HepG2 (cell line): ENCODE data around the gene NOTUM. TPM values are rescaled to one million over a fixed set of nuclear protein-coding genes. Genes with fewer than 3 reads are reported as not detected.

Experiments
- ATAC-seq: fragments of 200-7000 bp; cut with Tn5 transposase; 3 replicates; pipeline ENCODE4 v1.9.1; 2020; ENCODE audit warnings: mild to moderate bottlenecking, moderate library complexity
- BruUV-seq: library from RNA; stranded (reverse); fragments of 400-500 nt; replicated peaks from 2 replicates; lab custom pipeline; 2021; lab: Mats Ljungman, UMichigan
- CTCF ChIA-PET: fragments of 300-600 bp; formaldehyde crosslinking; extraction: SDS; loops from one replicate; lab custom pipeline; 2021; ENCODE audit warnings: low total read pairs, inconsistent platforms, low intra/inter-chr PET ratio; lab: Yijun Ruan, JAX
- POLR2A ChIA-PET: fragments of 350-600 bp; sonication (Branson Sonifier 250); formaldehyde crosslinking; loops from one replicate; lab custom pipeline; 2020; ENCODE audit warnings: antibody characterized with exemption, inconsistent platforms; lab: Yijun Ruan, JAX
- DNase-seq: peaks from one replicate; pipeline ENCODE4 v3.0.0-alpha.2; 2015; ENCODE audit warnings: low spot score
- FAIRE-seq: peaks from 3 replicates; lab custom pipeline; 2011; peaks lifted over from hg19 to GRCh38; lab: Jason Lieb, UNC
- H2AFZ ChIP-seq: one replicate; pipeline ENCODE4 v1.6.1; 2011; ENCODE audit warnings: low read length, inconsistent platforms
- H3K27ac ChIP-seq: fragments of 300-600 bp; 3 replicates; pipeline ENCODE4 v1.8.0; 2011; ENCODE audit warnings: mixed run types, mild to moderate bottlenecking, mixed read lengths, low read length, inconsistent platforms; ENCODE audit not compliant: insufficient read depth; ENCODE audit errors: extremely low read length
- H3K27me3 ChIP-seq, 2 experiments: fragments of 200-600 bp in 1 of 2; 2 replicates in 1 of 2; 3 replicates in 1 of 2; pipeline versions ENCODE4 v1.6.0 to v1.8.0; 2011; ENCODE audit warnings: low read length in 2 of 2, mild to moderate bottlenecking in 2 of 2, moderate library complexity in 2 of 2, inconsistent platforms in 1 of 2; ENCODE audit not compliant: insufficient read depth in 2 of 2, control insufficient read depth in 1 of 2
- H3K36me3 ChIP-seq, 2 experiments: fragments of 200-600 bp in 1 of 2; replicated peaks in 1 of 2; 2 replicates in 1 of 2; 3 replicates in 1 of 2; pipeline versions ENCODE4 v1.5.1 to v1.8.0; 2011; ENCODE audit warnings: low read length in 2 of 2, inconsistent platforms in 1 of 2; ENCODE audit not compliant: insufficient read depth in 2 of 2, control insufficient read depth in 1 of 2
- H3K4me1 ChIP-seq: 2 replicates; pipeline ENCODE4 v1.5.1; 2012; ENCODE audit warnings: low read length, inconsistent platforms; ENCODE audit not compliant: insufficient read depth
- H3K4me2 ChIP-seq: 2 replicates; pipeline ENCODE4 v1.6.0; 2011; ENCODE audit warnings: low read depth, low read length, inconsistent platforms
- H3K4me3 ChIP-seq, 3 experiments: fragments of 200-600 bp in 1 of 3; sonication (generic), shearing (Covaris generic) in 1 of 3; replicated peaks in 1 of 3; 2 replicates each; pipeline ENCODE4 v1.5.1; 2011 to 2016; ENCODE audit warnings: low read length in 3 of 3, inconsistent platforms in 2 of 3, low read depth in 2 of 3, mild to moderate bottlenecking in 2 of 3, control low read depth in 1 of 3, mixed read lengths in 1 of 3; ENCODE audit not compliant: insufficient read depth in 1 of 3
- H3K79me2 ChIP-seq: one replicate; pipeline ENCODE4 v1.6.1; 2011; ENCODE audit warnings: low read length, inconsistent platforms; ENCODE audit not compliant: insufficient read depth
- H3K9ac ChIP-seq: 2 replicates; pipeline ENCODE4 v1.6.0; 2011; ENCODE audit warnings: mild to moderate bottlenecking, low read depth, low read length, inconsistent platforms; ENCODE audit not compliant: insufficient read depth
- H3K9me3 ChIP-seq: 2 replicates; pipeline ENCODE4 v1.5.1; 2012; ENCODE audit warnings: mild to moderate bottlenecking, low read length
- H4K20me1 ChIP-seq: 2 replicates; pipeline ENCODE4 v1.6.0; 2011; ENCODE audit warnings: inconsistent platforms, mild to moderate bottlenecking, low read length, moderate library complexity; ENCODE audit not compliant: insufficient read depth
- AGO2 ChIP-seq: fragments of 200-400 bp; formaldehyde crosslinking; optimal IDR thresholded peaks from 2 replicates; pipeline ENCODE3; 2017; ENCODE audit warnings: mild to moderate bottlenecking, low read depth, low read length, moderate library complexity
- CHCHD3 ChIP-seq: sonication (generic); formaldehyde crosslinking; IDR thresholded peaks from 2 replicates; pipeline ENCODE4 v1.8.0; 2022; ENCODE audit warnings: mild to moderate bottlenecking, missing genetic modification reagents, moderate library complexity
- HIVEP1 ChIP-seq: sonication (generic); formaldehyde crosslinking; IDR thresholded peaks from 2 replicates; pipeline ENCODE4 v1.4.0; 2020; ENCODE audit warnings: mild to moderate bottlenecking, missing genetic modification reagents
- MYPOP ChIP-seq: sonication (generic); formaldehyde crosslinking; IDR thresholded peaks from 2 replicates; pipeline ENCODE4 v1.8.1; 2023; ENCODE audit warnings: mild to moderate bottlenecking, moderate library complexity, missing genetic modification reagents
- NBN ChIP-seq: fragments of 450-650 bp; conservative IDR thresholded peaks from 2 replicates; pipeline ENCODE4 v1.6.1; 2017
- PRPF4 ChIP-seq: fragments of 200-400 bp; formaldehyde crosslinking; IDR thresholded peaks from 2 replicates; pipeline ENCODE4 v1.6.1; 2016; ENCODE audit warnings: low read length, low read depth; ENCODE audit not compliant: poor library complexity, severe bottlenecking
- TBX2 ChIP-seq: sonication (generic); formaldehyde crosslinking; IDR thresholded peaks from 2 replicates; pipeline ENCODE4 v1.5.0; 2020; ENCODE audit warnings: missing genetic modification reagents, mild to moderate bottlenecking, borderline replicate concordance
- ZFP91 ChIP-seq: sonication (generic); formaldehyde crosslinking; IDR thresholded peaks from 2 replicates; pipeline ENCODE4 v1.9.0; 2022; ENCODE audit warnings: missing genetic modification reagents, mild to moderate bottlenecking, borderline replicate concordance
- ZNF180 ChIP-seq: sonication (generic); formaldehyde crosslinking; IDR thresholded peaks from 2 replicates; pipeline ENCODE4 v1.4.0; 2020; ENCODE audit warnings: low read depth, missing genetic modification reagents, borderline replicate concordance
- ZNF383 ChIP-seq: sonication (generic); formaldehyde crosslinking; IDR thresholded peaks from 2 replicates; pipeline ENCODE4 v1.4.0; 2020; ENCODE audit warnings: missing genetic modification reagents, mild to moderate bottlenecking, borderline replicate concordance
- ZNF670 ChIP-seq: sonication (generic); formaldehyde crosslinking; IDR thresholded peaks from 2 replicates; pipeline ENCODE4 v1.8.0; 2022; ENCODE audit warnings: mild to moderate bottlenecking, missing genetic modification reagents, borderline replicate concordance
- ZNF75D ChIP-seq: sonication (generic); formaldehyde crosslinking; IDR thresholded peaks from 2 replicates; pipeline ENCODE4 v1.8.1; 2023; ENCODE audit warnings: missing genetic modification reagents, mild to moderate bottlenecking, borderline replicate concordance
- WGBS: methylation state at CpG from one replicate; pipeline ENCODE4 v1.1.6; 2017; ENCODE audit warnings: low lambda C conversion rate; 5-methylcytosine and 5-hydroxymethylcytosine counted together
- in situ Hi-C: cut with HindIII; loops from 2 replicates; pipeline ENCODE4 v1.10.0; 2017; ENCODE audit warnings: low pct_unique_long_range_greater_than_20kb; ENCODE audit not compliant: extremely low pct_ligation_motif_present
- intact Hi-C: fragments of 100-400 bp; cut with micrococcal nuclease; formaldehyde crosslinking; loops from one replicate; pipeline ENCODE4 v1.10.0; 2022; ENCODE audit not compliant: unreplicated experiment
- polyA plus RNA-seq, 8 experiments: library from polyadenylated mRNA; depleted of rRNA in 3 of 8; stranded (reverse) in 7 of 8; unstranded in 1 of 8; fragments of >200 nt; fragmentation: Illumina TruSeq in 4 of 8; extraction: Trizol in 4 of 8; gene quantifications; 2 replicates each; pipeline versions ENCODE4 v1.2.1 to v1.2.3, GENCODE V29; 2011 to 2016; ENCODE audit warnings: low read depth in 4 of 8, missing spikeins in 1 of 8, mixed read lengths in 1 of 8; ENCODE audit not compliant: insufficient read depth in 1 of 8
- total RNA-seq, 5 experiments: library from RNA; depleted of rRNA; stranded (reverse); fragments of >200 nt; fragmentation: Illumina TruSeq; extraction: Trizol; gene quantifications; 2 replicates each; pipeline ENCODE4 v1.2.3, GENCODE V29; 2016; ENCODE audit warnings: low read depth in 1 of 5

Gene NOTUM
- total and polyA plus RNA-seq, 2 of the 13 experiments (the other 11 are each of a cell fraction or from before 2014, with no cell fraction given): 150 to 160 TPM

GRCh38 chr17:81911969-81912368 lies 49.0 kb downstream of the NOTUM start:
- Histone ChIP-seq H3K27me3 (no peaks in the 10 kb centered on the region; a peak in 1 of 5 replicates), H3K27ac (peak overlapping the region; percentile 42), H3K9me3 (no peaks in the 10 kb centered on the region), H3K4me1 (peaks cover 52% of the 10 kb centered on the region), H4K20me1 (peaks cover 9% of the 10 kb centered on the region; the same call in 1 of the 2 replicates), H3K4me2 (peak overlapping the region; percentile 44), H3K79me2 (peaks cover 45% of the 10 kb centered on the region), H2AFZ (no peak overlapping the region)
- no peak for ATAC-seq
- intact Hi-C loops (loop anchor here (2.0 to 5.0 kb wide), 2 partner anchors 15 to 40 kb away; partner anchors contain the start of genes ARHGDIA and MAFG), in situ Hi-C loops (no loop called here)
- BruUV-seq: TSS peak; percentile 59
- WGBS: 97% methylated on average over 19 of the region's 19 CpGs
- CTCF ChIA-PET: no interaction called here
- POLR2A ChIA-PET: interaction anchor here (1.4 to 3.5 kb wide), 4 partner anchors 15 to 111 kb away, joined by 3 to 52 read pairs (median 8); partner anchors contain the start of genes ARHGDIA, CENPX, LRRC45 and MAFG
- TF ChIP-seq ZFP91 (CRISPR knock-in tag) (peak; percentile 17; the same call in 1 of the 2 replicates), ZNF180 (no peak), ZNF670 (CRISPR knock-in tag) (0 out of 2 replicates have a peak, but pooled peaks have one; percentile 45), ZNF383 (CRISPR knock-in tag) (no peak), PRPF4 (peak; percentile 8), NBN (no peak), CHCHD3 (CRISPR knock-in tag) (no peak), HIVEP1 (CRISPR knock-in tag) (peak; percentile 60; the same call in 1 of the 2 replicates), MYPOP (no peak), ZNF75D (CRISPR knock-in tag) (no peak), AGO2 (peak; percentile 75), TBX2 (peak; percentile 6; the same call in 1 of the 2 replicates)
- TF ChIP-seq, all 625 proteins: peak for 6
- Histone ChIP-seq H3K9ac (no peak overlapping the region), H3K4me3 (peak overlapping the region in 1 of 3 experiments; percentile 45; a peak in 1 of 6 replicates), H3K36me3 (peaks cover 49 to 69% of the 10 kb centered on the region in 2 experiments)
- DNase-seq (no peak), FAIRE-seq (no peak)
